Liver (tissue), 9 donors: ENCODE data around the gene RINT1. TPM values are rescaled to one million over a fixed set of nuclear protein-coding genes. Genes with fewer than 3 reads are reported as not detected.

ENCODE experiments used
- DNase-seq: peaks from one replicate; pipeline ENCODE4 v3.0.0-alpha.2; 2017; ENCODE audit warnings: low spot score
- H3K27ac ChIP-seq, 2 donors: one replicate each; pipeline ENCODE4 v1.7.0; 2013; ENCODE audit warnings: inconsistent platforms in 2 of 2, low read length in 2 of 2, control low read depth in 1 of 2, low read depth in 1 of 2, mild to moderate bottlenecking in 1 of 2
- H3K27me3 ChIP-seq, 4 donors: one replicate each; pipeline versions ENCODE4 v1.6.1 to v1.7.0; 2013; ENCODE audit warnings: low read length in 3 of 4, inconsistent platforms in 1 of 4, mild to moderate bottlenecking in 1 of 4, moderate library complexity in 1 of 4; ENCODE audit not compliant: control insufficient read depth in 4 of 4, insufficient read depth in 4 of 4
- H3K36me3 ChIP-seq, 4 donors: one replicate each; pipeline versions ENCODE4 v1.6.1 to v1.7.0; 2013; ENCODE audit warnings: low read length in 3 of 4, mild to moderate bottlenecking in 3 of 4, low read depth in 1 of 4, moderate library complexity in 1 of 4; ENCODE audit not compliant: control insufficient read depth in 4 of 4, insufficient read depth in 3 of 4
- H3K4me1 ChIP-seq, 4 donors: one replicate each; pipeline versions ENCODE4 v1.6.1 to v1.7.0; 2013; ENCODE audit warnings: low read length in 3 of 4, mild to moderate bottlenecking in 3 of 4, moderate library complexity in 1 of 4; ENCODE audit not compliant: control insufficient read depth in 4 of 4, insufficient read depth in 4 of 4
- H3K4me3 ChIP-seq, 3 donors: one replicate each; pipeline versions ENCODE4 v1.6.1 to v1.7.0; 2013; ENCODE audit warnings: low read length in 3 of 3, control low read depth in 1 of 3, low read depth in 1 of 3, mild to moderate bottlenecking in 1 of 3
- H3K9ac ChIP-seq, 2 donors: one replicate each; pipeline ENCODE4 v1.7.0; 2013; ENCODE audit warnings: low read length in 2 of 2, mild to moderate bottlenecking in 2 of 2, moderate library complexity in 2 of 2, control low read depth in 1 of 2, low read depth in 1 of 2
- H3K9me3 ChIP-seq, 4 donors: one replicate each; pipeline versions ENCODE4 v1.6.1 to v1.7.0; 2013; ENCODE audit warnings: low read length in 3 of 4; ENCODE audit not compliant: control insufficient read depth in 4 of 4
- EGR1 ChIP-seq, 2 donors: IDR thresholded peaks; 2 replicates each; pipeline ENCODE4 v1.6.1; 2016 to 2018; ENCODE audit warnings: antibody characterized with exemption in 2 of 2, low read depth in 2 of 2
- FOXA1 ChIP-seq: IDR thresholded peaks from 2 replicates; pipeline ENCODE4 v1.6.1; 2016; ENCODE audit warnings: antibody characterized with exemption
- FOXA2 ChIP-seq: IDR thresholded peaks from 2 replicates; pipeline ENCODE4 v1.6.1; 2016; ENCODE audit warnings: antibody characterized with exemption
- GABPA ChIP-seq, 2 donors: IDR thresholded peaks in 1 of 2; conservative IDR thresholded peaks in 1 of 2; 2 replicates each; pipeline ENCODE4 v1.6.1; 2016; ENCODE audit warnings: antibody characterized with exemption in 2 of 2, mild to moderate bottlenecking in 1 of 2, moderate library complexity in 1 of 2
- HNF4A ChIP-seq, 2 donors: conservative IDR thresholded peaks; 2 replicates each; pipeline ENCODE4 v1.6.1; 2016; ENCODE audit warnings: antibody characterized with exemption in 2 of 2, mild to moderate bottlenecking in 2 of 2
- HNF4G ChIP-seq: IDR thresholded peaks from 2 replicates; pipeline ENCODE4 v1.6.1; 2016; ENCODE audit warnings: antibody characterized with exemption
- JUND ChIP-seq, 2 donors: IDR thresholded peaks; 2 replicates each; pipeline ENCODE4 v1.6.1; 2016; ENCODE audit warnings: antibody characterized with exemption in 2 of 2
- NR2F2 ChIP-seq: IDR thresholded peaks from 2 replicates; pipeline ENCODE4 v1.6.1; 2016; ENCODE audit warnings: antibody characterized with exemption
- RAD21 ChIP-seq, 2 donors: IDR thresholded peaks; 2 replicates each; pipeline ENCODE4 v1.6.1; 2016; ENCODE audit warnings: antibody characterized with exemption in 2 of 2, mild to moderate bottlenecking in 2 of 2
- RXRA ChIP-seq, 2 donors: IDR thresholded peaks; 2 replicates each; pipeline ENCODE4 v1.6.1; 2017 to 2018; ENCODE audit warnings: antibody characterized with exemption in 2 of 2, mild to moderate bottlenecking in 1 of 2
- SP1 ChIP-seq: IDR thresholded peaks from 2 replicates; pipeline ENCODE4 v1.6.1; 2018; ENCODE audit warnings: antibody characterized with exemption, mild to moderate bottlenecking
- TAF1 ChIP-seq: conservative IDR thresholded peaks from 2 replicates; pipeline ENCODE4 v1.6.1; 2016; ENCODE audit warnings: antibody characterized with exemption, mild to moderate bottlenecking
- YY1 ChIP-seq: IDR thresholded peaks from 2 replicates; pipeline ENCODE4 v1.6.1; 2016; ENCODE audit warnings: antibody characterized with exemption, mild to moderate bottlenecking
- WGBS: extraction: QIAGEN DNeasy Blood & Tissue Kit; methylation state at CpG from one replicate; pipeline ENCODE4 v1.1.7; 2013; 5-methylcytosine and 5-hydroxymethylcytosine counted together
- polyA plus RNA-seq, 2 donors: library from polyadenylated mRNA; stranded (reverse) in 1 of 2; unstranded in 1 of 2; fragments of 200-250 nt in 1 of 2; fragments of >200 nt in 1 of 2; fragmentation: Nextera tagmentation in 1 of 2; extraction: Ambion mirVana in 1 of 2; gene quantifications; one replicate each; pipeline versions ENCODE4 v1.2.1 to v1.2.3, GENCODE V29; 2013 to 2015
- total RNA-seq, 2 donors: library from RNA; depleted of rRNA; stranded (reverse); fragments of >200 nt; gene quantifications; one replicate each; pipeline ENCODE4 v1.2.3, GENCODE V29; 2014
- TF ChIP-seq, protein P1 (sequence below): IDR thresholded peaks from 2 replicates; pipeline ENCODE4 v1.6.1; 2016; ENCODE audit warnings: antibody characterized with exemption, mild to moderate bottlenecking
- TF ChIP-seq, protein P2 (sequence below): IDR thresholded peaks from 2 replicates; pipeline ENCODE4 v1.6.1; 2016; ENCODE audit warnings: antibody characterized with exemption
- TF ChIP-seq, protein P3 (sequence below): fragments of 150-350 bp; IDR thresholded peaks from 2 replicates; pipeline ENCODE4 v1.5.1; 2017; ENCODE audit warnings: improper control_type of control experiment, low read depth, low read length; ENCODE audit not compliant: missing input control
- TF ChIP-seq, protein P4 (sequence below): IDR thresholded peaks from 2 replicates; pipeline ENCODE4 v1.6.1; 2016; ENCODE audit warnings: antibody characterized with exemption
- donor health status: healthy.
- donor health status: healthy.
- donor health status: healthy.
- donor health status: healthy.
- donor health status: healthy.

Gene RINT1
- total and polyA plus RNA-seq, 4 donors, result 4.5 to 10.9 (median 7.2) TPM

DNA sequence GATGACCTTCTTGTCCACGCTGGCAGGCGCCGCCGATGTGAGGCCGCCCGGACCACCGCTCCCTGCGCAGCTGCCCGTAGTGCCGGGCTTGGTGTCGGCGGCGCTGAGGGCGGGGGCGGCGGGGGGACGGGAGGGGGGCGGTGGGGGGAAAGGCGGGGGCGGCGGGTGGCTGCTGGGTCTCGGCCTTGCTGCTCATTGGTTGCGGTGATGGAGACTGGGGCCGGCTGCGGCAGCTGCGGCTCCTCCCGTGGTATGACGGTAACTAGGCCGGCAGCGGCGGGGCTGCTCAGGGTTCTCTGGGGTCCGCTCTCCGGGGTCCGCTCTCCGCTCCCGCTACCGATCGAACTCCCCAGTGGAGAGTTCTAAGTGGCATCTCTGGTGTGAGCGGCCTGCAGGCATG lies 51.1 kb downstream of the RINT1 start:
- no peak for TF ChIP-seq HNF4G
- no peak for TF ChIP-seq TAF1
- TF ChIP-seq FOXA2, result no peak
- TF ChIP-seq, protein P1, sequence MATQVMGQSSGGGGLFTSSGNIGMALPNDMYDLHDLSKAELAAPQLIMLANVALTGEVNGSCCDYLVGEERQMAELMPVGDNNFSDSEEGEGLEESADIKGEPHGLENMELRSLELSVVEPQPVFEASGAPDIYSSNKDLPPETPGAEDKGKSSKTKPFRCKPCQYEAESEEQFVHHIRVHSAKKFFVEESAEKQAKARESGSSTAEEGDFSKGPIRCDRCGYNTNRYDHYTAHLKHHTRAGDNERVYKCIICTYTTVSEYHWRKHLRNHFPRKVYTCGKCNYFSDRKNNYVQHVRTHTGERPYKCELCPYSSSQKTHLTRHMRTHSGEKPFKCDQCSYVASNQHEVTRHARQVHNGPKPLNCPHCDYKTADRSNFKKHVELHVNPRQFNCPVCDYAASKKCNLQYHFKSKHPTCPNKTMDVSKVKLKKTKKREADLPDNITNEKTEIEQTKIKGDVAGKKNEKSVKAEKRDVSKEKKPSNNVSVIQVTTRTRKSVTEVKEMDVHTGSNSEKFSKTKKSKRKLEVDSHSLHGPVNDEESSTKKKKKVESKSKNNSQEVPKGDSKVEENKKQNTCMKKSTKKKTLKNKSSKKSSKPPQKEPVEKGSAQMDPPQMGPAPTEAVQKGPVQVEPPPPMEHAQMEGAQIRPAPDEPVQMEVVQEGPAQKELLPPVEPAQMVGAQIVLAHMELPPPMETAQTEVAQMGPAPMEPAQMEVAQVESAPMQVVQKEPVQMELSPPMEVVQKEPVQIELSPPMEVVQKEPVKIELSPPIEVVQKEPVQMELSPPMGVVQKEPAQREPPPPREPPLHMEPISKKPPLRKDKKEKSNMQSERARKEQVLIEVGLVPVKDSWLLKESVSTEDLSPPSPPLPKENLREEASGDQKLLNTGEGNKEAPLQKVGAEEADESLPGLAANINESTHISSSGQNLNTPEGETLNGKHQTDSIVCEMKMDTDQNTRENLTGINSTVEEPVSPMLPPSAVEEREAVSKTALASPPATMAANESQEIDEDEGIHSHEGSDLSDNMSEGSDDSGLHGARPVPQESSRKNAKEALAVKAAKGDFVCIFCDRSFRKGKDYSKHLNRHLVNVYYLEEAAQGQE, result no peak
- no peak for TF ChIP-seq SP1
- no peak for TF ChIP-seq RAD21 (IDR thresholded peaks at IDR 0.05)
- TF ChIP-seq, protein P2, sequence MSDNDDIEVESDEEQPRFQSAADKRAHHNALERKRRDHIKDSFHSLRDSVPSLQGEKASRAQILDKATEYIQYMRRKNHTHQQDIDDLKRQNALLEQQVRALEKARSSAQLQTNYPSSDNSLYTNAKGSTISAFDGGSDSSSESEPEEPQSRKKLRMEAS, result no peak
- TF ChIP-seq RXRA (IDR thresholded peaks at IDR 0.05), result no peak
- no peak for TF ChIP-seq NR2F2
- TF ChIP-seq, protein P3, sequence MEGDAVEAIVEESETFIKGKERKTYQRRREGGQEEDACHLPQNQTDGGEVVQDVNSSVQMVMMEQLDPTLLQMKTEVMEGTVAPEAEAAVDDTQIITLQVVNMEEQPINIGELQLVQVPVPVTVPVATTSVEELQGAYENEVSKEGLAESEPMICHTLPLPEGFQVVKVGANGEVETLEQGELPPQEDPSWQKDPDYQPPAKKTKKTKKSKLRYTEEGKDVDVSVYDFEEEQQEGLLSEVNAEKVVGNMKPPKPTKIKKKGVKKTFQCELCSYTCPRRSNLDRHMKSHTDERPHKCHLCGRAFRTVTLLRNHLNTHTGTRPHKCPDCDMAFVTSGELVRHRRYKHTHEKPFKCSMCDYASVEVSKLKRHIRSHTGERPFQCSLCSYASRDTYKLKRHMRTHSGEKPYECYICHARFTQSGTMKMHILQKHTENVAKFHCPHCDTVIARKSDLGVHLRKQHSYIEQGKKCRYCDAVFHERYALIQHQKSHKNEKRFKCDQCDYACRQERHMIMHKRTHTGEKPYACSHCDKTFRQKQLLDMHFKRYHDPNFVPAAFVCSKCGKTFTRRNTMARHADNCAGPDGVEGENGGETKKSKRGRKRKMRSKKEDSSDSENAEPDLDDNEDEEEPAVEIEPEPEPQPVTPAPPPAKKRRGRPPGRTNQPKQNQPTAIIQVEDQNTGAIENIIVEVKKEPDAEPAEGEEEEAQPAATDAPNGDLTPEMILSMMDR, result no peak
- no peak for TF ChIP-seq GABPA (IDR thresholded peaks at IDR 0.05 in 1 of 2, conservative IDR thresholded peaks at IDR 0.05 in 1 of 2)
- TF ChIP-seq HNF4A (conservative IDR thresholded peaks at IDR 0.05), result no peak
- TF ChIP-seq JUND (IDR thresholded peaks at IDR 0.05), result no peak
- TF ChIP-seq, protein P4, sequence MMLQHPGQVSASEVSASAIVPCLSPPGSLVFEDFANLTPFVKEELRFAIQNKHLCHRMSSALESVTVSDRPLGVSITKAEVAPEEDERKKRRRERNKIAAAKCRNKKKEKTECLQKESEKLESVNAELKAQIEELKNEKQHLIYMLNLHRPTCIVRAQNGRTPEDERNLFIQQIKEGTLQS, result no peak
- TF ChIP-seq EGR1 (IDR thresholded peaks at IDR 0.05; ENCODE audit: low read depth in 2 of 2), result no peak
- WGBS, result 78% methylated on average over 38 of the region's 39 CpGs
- no peaks in the 10 kb centered on the region for H3K36me3 ChIP-seq
- no peak overlapping the region for H3K4me3 ChIP-seq
- DNase-seq, result no peak
- peaks cover 0 to 4% (median 0%) of the 10 kb centered on the region in 4 donors for H3K4me1 ChIP-seq
- H3K9ac ChIP-seq, result no peak overlapping the region
- no peaks in the 10 kb centered on the region for H3K27me3 ChIP-seq
- H3K9me3 ChIP-seq, result no peaks in the 10 kb centered on the region
- H3K27ac ChIP-seq, result no peak overlapping the region

DNA sequence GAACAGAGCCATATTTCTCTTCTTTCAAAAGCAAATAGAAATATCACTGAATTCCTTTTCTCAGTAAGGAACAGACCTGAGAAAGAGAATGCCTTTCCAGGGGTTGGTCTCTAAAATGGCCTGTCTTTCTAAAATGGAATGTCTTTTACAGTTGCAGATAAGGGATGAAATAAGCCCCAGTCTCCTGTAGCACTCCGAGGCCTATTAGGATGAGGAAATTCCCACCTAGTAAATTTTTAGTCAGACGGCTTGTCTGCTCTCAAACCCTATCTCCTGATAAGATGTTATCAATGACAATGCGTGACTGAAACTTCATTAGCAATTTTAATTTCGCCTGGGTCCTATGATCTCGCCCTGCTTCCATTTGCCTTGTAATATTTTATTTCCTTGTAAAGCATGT lies 52.2 kb downstream of the RINT1 start:
- no peak for DNase-seq
- H3K27me3 ChIP-seq, result no peaks in the 10 kb centered on the region
- H3K4me1 ChIP-seq, result peaks cover 0 to 4% (median under 1%) of the 10 kb centered on the region in 4 donors
- H3K9ac ChIP-seq, result no peak overlapping the region
- H3K27ac ChIP-seq, result no peak overlapping the region
- no peak overlapping the region for H3K4me3 ChIP-seq
- no peaks in the 10 kb centered on the region for H3K9me3 ChIP-seq
- H3K36me3 ChIP-seq, result no peaks in the 10 kb centered on the region
- WGBS, result 96% methylated on average over 5 of the region's 5 CpGs
- TF ChIP-seq, protein P3, result no peak
- TF ChIP-seq GABPA (IDR thresholded peaks at IDR 0.05 in 1 of 2, conservative IDR thresholded peaks at IDR 0.05 in 1 of 2) (no peak), YY1 (no peak), NR2F2 (no peak), TAF1 (no peak), FOXA2 (no peak), RAD21 (IDR thresholded peaks at IDR 0.05) (no peak), JUND (IDR thresholded peaks at IDR 0.05) (no peak), RXRA (IDR thresholded peaks at IDR 0.05) (no peak), FOXA1 (no peak)
- TF ChIP-seq, protein P2, result no peak
- TF ChIP-seq, protein P1, result no peak
- TF ChIP-seq, protein P4, result no peak
